Measurements from ENCODE around the gene HOXC12.

DNA sequence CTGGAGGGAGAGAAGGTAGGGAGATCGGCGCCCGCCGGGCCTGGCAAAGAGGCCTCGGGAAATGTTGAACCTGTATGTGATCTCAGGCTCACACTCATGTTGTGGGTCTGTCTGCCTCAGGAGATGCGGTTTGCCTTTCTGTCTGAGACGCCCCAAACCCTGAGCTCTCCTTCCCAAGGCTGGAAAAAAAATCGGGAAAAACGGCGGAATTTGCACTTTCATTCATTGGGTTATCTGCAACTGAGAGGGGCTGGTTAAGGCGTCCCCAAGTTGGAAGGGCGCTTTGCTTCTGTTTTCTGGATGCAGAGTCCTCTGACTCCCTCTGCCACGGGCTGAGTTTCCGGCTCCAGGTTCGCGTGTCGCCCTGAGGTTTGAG lies 40.3 kb downstream of the HOXC12 start:
- TF ChIP-seq, protein P1, sequence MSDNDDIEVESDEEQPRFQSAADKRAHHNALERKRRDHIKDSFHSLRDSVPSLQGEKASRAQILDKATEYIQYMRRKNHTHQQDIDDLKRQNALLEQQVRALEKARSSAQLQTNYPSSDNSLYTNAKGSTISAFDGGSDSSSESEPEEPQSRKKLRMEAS (IDR thresholded peaks at IDR 0.05; ENCODE audit: low read depth): no peak
- TF ChIP-seq EZH2phosphoT487 (IDR thresholded peaks at IDR 0.05; ENCODE audit: borderline replicate concordance, low read depth) (no peak), RFX5 (IDR thresholded peaks at IDR 0.05; ENCODE audit: low read length) (no peak), NFIC (IDR thresholded peaks at IDR 0.05; ENCODE audit: borderline replicate concordance) (no peak), RAD21 (IDR thresholded peaks at IDR 0.05; ENCODE audit: low read length) (no peak), EP300 (IDR thresholded peaks at IDR 0.05; ENCODE audit: borderline replicate concordance in 1 of 2, low read depth in 1 of 2, low read length in 1 of 2) (no peak), FOXJ3 (CRISPR knock-in tag; IDR thresholded peaks at IDR 0.05) (no peak), POLR2AphosphoS5 (IDR thresholded peaks at IDR 0.05; ENCODE audit: low read depth, low read length) (no peak), YY1 (IDR thresholded peaks at IDR 0.05; ENCODE audit: low read depth) (no peak)
- TF ChIP-seq, protein P2, sequence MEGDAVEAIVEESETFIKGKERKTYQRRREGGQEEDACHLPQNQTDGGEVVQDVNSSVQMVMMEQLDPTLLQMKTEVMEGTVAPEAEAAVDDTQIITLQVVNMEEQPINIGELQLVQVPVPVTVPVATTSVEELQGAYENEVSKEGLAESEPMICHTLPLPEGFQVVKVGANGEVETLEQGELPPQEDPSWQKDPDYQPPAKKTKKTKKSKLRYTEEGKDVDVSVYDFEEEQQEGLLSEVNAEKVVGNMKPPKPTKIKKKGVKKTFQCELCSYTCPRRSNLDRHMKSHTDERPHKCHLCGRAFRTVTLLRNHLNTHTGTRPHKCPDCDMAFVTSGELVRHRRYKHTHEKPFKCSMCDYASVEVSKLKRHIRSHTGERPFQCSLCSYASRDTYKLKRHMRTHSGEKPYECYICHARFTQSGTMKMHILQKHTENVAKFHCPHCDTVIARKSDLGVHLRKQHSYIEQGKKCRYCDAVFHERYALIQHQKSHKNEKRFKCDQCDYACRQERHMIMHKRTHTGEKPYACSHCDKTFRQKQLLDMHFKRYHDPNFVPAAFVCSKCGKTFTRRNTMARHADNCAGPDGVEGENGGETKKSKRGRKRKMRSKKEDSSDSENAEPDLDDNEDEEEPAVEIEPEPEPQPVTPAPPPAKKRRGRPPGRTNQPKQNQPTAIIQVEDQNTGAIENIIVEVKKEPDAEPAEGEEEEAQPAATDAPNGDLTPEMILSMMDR (IDR thresholded peaks at IDR 0.05): no peak
- TF ChIP-seq, protein P3, sequence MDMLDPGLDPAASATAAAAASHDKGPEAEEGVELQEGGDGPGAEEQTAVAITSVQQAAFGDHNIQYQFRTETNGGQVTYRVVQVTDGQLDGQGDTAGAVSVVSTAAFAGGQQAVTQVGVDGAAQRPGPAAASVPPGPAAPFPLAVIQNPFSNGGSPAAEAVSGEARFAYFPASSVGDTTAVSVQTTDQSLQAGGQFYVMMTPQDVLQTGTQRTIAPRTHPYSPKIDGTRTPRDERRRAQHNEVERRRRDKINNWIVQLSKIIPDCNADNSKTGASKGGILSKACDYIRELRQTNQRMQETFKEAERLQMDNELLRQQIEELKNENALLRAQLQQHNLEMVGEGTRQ (IDR thresholded peaks at IDR 0.05; ENCODE audit: borderline replicate concordance, low read depth, low read length): no peak
